Neural crest cell (in vitro differentiated cells): Measurements from ENCODE around the gene BARX1. TPM values are rescaled to one million over a fixed set of nuclear protein-coding genes. Genes with fewer than 3 reads are reported as not detected.

Experiments
- DNase-seq: peaks from one replicate; pipeline ENCODE4 v3.0.0; 2021; ENCODE audit warnings: low read depth, mixed read lengths, low spot score
- H3K27ac Mint-ChIP-seq: one replicate; pipeline ENCODE4 v1.8.0; 2021; ENCODE audit warnings: mild to moderate bottlenecking, mixed read lengths; ENCODE audit not compliant: unreplicated experiment
- H3K27me3 Mint-ChIP-seq: 2 replicates; pipeline ENCODE4 v1.8.0; 2021; ENCODE audit warnings: low read depth, mild to moderate bottlenecking, mixed read lengths
- H3K36me3 Mint-ChIP-seq: 2 replicates; pipeline ENCODE4 v1.8.0; 2021; ENCODE audit warnings: low read depth, mild to moderate bottlenecking, mixed read lengths
- H3K4me1 Mint-ChIP-seq: 2 replicates; pipeline ENCODE4 v1.8.0; 2021; ENCODE audit warnings: mixed read lengths
- H3K4me3 Mint-ChIP-seq: one replicate; pipeline ENCODE4 v1.8.0; 2021; ENCODE audit warnings: mild to moderate bottlenecking, mixed read lengths
- H3K9me3 Mint-ChIP-seq: 2 replicates; pipeline ENCODE4 v1.8.0; 2021; ENCODE audit warnings: mixed read lengths
- long read RNA-seq: library from polyadenylated mRNA; unstranded; transcript quantifications from one replicate; pipeline ENCODE4 v2.0.0, GENCODE V29; 2020
- total RNA-seq: library from RNA; stranded (reverse); gene quantifications from 2 replicates; pipeline ENCODE4 v1.2.1, GENCODE V29; 2021
- TF ChIP-seq, protein P1 (sequence below): fragments of 200-600 bp; sonication (generic); conservative IDR thresholded peaks from 2 replicates; pipeline ENCODE4 v1.5.0; 2021; ENCODE audit warnings: antibody characterized with exemption, mild to moderate bottlenecking

BARX1 gene, protein sequence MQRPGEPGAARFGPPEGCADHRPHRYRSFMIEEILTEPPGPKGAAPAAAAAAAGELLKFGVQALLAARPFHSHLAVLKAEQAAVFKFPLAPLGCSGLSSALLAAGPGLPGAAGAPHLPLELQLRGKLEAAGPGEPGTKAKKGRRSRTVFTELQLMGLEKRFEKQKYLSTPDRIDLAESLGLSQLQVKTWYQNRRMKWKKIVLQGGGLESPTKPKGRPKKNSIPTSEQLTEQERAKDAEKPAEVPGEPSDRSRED
- total RNA-seq = 0.23 TPM in 1 of 2 replicates, not detected in the other
- long read RNA-seq = 0 reads

DNA sequence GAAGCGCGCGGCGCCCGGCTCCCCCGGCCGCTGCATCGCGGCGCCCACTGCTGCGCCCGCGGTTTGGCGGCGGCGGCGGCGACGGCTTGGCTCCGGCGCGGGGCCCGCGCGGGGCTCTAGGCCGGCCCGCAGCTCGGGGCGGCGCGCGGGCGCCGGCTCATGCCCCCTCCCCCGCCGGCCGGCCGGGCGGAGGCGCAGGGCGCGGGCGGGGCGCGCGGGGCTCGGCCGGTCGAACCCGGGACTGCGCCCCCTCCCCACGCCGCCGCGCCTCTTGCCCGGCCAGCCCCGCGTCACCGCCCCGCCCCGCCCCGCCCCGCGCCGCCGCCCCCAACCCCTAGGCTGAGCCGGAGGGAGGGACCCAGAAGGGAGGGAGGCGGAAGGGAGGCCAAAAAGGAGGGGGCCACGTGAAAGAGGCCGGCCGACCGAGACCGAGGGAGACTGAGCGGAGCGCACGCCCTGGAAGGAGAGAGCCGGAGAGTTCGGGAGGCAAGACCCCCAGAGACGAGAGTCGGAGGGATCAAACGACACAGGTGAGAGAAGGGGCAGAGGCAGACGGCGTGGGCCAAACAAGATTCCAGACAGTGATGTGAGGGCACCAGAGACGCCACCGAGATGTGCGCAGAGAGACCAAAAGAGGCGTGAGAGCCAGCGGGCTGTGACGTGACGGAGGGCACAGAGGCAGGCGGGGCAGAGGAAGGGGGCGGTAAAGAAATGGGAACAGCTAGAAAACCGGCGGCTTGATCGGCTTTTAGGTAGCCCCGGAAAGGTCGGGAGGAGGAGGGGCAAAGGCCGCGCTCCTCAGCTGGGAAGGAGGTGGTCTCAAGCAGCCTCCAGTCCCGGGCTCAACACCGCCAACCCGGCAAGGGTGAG, at the start of gene BARX1:
BARX1 (minus strand) TSS at position 245 of the 870 bp plus-strand sequence; CDS start at position 36, 209 bp downstream.
- DNase-seq = no peak
- no peaks in the 10 kb centered on the region for H3K9me3 Mint-ChIP-seq
- peaks cover 25% of the 10 kb centered on the region for H3K4me1 Mint-ChIP-seq
- H3K27me3 Mint-ChIP-seq = peaks cover 91% of the 10 kb centered on the region
- H3K4me3 Mint-ChIP-seq = peak within 1 kb of the TSS; percentile 83
- TF ChIP-seq, protein P1, sequence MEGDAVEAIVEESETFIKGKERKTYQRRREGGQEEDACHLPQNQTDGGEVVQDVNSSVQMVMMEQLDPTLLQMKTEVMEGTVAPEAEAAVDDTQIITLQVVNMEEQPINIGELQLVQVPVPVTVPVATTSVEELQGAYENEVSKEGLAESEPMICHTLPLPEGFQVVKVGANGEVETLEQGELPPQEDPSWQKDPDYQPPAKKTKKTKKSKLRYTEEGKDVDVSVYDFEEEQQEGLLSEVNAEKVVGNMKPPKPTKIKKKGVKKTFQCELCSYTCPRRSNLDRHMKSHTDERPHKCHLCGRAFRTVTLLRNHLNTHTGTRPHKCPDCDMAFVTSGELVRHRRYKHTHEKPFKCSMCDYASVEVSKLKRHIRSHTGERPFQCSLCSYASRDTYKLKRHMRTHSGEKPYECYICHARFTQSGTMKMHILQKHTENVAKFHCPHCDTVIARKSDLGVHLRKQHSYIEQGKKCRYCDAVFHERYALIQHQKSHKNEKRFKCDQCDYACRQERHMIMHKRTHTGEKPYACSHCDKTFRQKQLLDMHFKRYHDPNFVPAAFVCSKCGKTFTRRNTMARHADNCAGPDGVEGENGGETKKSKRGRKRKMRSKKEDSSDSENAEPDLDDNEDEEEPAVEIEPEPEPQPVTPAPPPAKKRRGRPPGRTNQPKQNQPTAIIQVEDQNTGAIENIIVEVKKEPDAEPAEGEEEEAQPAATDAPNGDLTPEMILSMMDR = no peak
- no peak within 1 kb of the TSS for H3K27ac Mint-ChIP-seq
- H3K36me3 Mint-ChIP-seq = peaks cover 2% of the 10 kb centered on the region

DNA sequence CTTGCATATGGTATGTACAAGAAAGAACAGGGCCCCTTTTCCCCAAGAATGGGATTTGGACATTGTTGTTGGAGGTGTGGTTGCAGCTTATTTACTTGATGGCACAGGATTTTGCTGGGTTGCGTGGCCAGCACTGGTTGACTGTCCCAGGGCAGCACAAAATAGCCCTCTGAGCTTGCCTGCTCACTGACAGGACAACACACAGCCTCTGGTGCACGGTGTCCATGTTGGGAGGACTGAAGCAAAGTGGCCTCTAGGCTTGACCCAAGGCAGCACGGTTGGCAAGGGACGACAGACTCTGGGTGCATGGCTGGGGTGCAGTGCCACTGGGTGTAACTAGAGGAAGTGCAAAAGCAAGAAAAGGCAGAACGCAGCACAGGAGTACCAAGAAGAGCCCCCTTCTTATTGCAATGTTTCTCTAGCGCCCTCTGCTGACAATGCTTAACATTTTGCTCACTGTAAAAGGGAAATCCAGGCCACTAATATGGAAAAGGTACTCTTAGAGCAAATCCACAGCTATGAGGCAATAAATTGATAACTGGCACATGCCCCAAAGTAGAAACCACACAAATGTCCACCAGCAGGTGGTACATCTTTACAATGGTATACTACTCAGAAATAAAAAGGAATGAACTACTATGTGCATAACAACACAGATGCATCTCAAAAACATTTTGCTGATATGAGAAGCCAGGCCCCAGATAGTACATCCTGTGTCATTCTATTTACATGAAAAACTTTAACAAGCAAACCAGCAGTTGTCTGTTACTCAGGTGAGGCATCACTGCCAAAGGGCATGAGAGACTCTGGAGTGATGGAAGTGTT, 47.4 kb upstream of the BARX1 start:
- Mint-ChIP-seq H3K27me3 (peaks cover 34% of the 10 kb centered on the region), H3K27ac (no peak overlapping the region), H3K4me1 (no peaks in the 10 kb centered on the region), H3K4me3 (no peak overlapping the region), H3K36me3 (no peaks in the 10 kb centered on the region), H3K9me3 (no peaks in the 10 kb centered on the region)
- TF ChIP-seq, protein P1 = peak; percentile 76
- peak; percentile 64 for DNase-seq

DNA sequence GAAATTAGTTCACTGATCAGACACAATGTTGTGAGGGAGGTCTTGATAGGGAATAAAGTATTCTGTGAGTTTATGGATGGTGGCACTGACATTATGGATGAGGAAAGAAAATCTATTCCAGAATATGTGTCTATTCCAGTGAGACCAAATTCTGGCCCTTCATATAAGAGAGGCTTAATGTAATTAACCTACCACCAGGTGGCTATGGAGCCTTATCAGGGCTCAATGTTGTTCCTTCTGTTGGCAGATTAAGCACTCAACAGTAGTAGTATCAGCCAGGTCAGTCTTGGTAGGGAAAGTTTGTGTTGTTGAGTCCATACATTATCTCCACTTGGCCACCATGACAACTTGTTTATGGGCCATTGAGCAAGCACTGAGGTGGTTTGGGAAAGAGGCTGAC, 41.7 kb upstream of the BARX1 start:
- H3K4me3 Mint-ChIP-seq = no peak overlapping the region
- DNase-seq = no peak
- peaks cover 15% of the 10 kb centered on the region for H3K27me3 Mint-ChIP-seq
- no peaks in the 10 kb centered on the region for H3K4me1 Mint-ChIP-seq
- no peaks in the 10 kb centered on the region for H3K36me3 Mint-ChIP-seq
- H3K27ac Mint-ChIP-seq = no peak overlapping the region
- TF ChIP-seq, protein P1 = peak; percentile 18
- H3K9me3 Mint-ChIP-seq = no peaks in the 10 kb centered on the region

DNA sequence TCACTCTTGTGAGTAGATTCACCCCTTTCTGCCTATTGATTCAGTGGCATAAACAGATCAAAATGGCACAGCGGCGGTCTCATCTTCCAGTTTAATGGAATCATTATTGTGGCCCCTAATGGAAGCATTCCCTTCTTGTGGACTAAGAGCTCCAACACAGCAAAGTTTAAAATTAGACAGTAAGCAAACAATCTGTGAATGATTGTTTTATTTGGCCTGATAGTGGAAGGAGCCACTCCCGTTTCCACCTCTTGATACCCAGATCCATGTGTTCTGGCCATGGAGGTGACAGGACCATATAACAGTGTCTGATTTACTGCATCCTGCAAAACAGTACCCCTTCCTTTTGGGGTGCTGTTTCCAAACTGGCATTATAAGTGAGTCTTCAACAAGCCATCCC, 41.2 kb upstream of the BARX1 start:
- Mint-ChIP-seq H3K36me3 (no peaks in the 10 kb centered on the region), H3K9me3 (no peaks in the 10 kb centered on the region), H3K4me1 (no peaks in the 10 kb centered on the region), H3K27me3 (peaks cover 17% of the 10 kb centered on the region), H3K27ac (no peak overlapping the region), H3K4me3 (no peak overlapping the region)
- TF ChIP-seq, protein P1 = no peak
- no peak for DNase-seq

DNA sequence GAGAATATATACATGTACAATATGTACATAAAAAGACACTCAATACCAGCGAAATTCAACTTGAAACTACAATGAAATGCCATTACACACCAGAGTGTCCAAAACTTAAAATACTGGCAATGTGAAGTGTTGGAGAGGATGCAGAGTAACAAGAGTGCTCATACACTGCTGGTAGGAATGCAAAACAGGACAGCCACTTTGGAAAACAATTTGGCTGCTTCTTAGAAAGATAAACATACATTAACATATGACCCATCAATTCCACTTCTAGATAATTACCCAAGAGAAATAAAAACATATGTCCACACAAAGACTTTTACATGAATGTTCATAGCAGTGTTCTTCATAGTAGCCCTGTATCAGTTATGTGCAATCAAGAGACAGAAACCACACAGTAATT, 39.4 kb upstream of the BARX1 start:
- peaks cover 8% of the 10 kb centered on the region for H3K9me3 Mint-ChIP-seq
- H3K27ac Mint-ChIP-seq = no peak overlapping the region
- no peak overlapping the region for H3K4me3 Mint-ChIP-seq
- no peak for DNase-seq
- H3K27me3 Mint-ChIP-seq = peaks cover 22% of the 10 kb centered on the region
- no peaks in the 10 kb centered on the region for H3K4me1 Mint-ChIP-seq
- H3K36me3 Mint-ChIP-seq = peaks cover 2% of the 10 kb centered on the region
- TF ChIP-seq, protein P1 = no peak
